ENCODE measurements around the gene U2AF1L4.

U2AF1L4 gene

GRCh38 chr19:35757749-35758608 is 12.8 kb upstream of the U2AF1L4 start, which contains the start of gene PROSER3:
Gene PROSER3 (plus strand): TSS chr19:35758176. CDS start chr19:35758216, 40 bp downstream.
- in situ Hi-C loops (cut with MboI; ENCODE audit: low sequenced_read_pairs), result no loop called here

DNA sequence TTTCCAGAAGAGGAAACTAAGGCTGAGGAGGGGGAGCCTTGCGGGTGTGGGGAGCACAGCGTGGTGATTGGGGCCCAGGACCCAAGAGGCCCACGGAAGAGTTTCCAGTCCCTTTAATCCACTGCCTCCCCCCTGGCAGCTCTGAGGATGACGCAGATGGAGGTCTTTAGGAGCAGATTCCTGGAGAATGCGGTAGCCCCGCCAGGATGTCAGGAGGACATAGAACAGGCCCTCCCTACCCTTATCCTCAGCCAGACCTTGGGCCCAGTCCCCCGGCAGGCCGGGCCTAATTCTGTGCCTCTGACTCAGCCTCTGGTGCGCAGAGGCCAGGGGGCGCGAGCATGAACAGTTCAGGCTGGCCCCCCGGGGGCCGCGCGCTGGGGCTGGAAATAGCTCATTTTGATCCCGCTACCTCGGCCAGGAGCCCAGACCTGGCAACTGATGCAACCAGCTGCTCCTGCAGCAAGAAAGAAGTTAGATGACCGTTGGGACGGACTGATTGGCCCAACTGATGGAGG is 12.1 kb upstream of the U2AF1L4 start:
- in situ Hi-C loops (cut with MboI; ENCODE audit: low sequenced_read_pairs), result no loop called here

DNA sequence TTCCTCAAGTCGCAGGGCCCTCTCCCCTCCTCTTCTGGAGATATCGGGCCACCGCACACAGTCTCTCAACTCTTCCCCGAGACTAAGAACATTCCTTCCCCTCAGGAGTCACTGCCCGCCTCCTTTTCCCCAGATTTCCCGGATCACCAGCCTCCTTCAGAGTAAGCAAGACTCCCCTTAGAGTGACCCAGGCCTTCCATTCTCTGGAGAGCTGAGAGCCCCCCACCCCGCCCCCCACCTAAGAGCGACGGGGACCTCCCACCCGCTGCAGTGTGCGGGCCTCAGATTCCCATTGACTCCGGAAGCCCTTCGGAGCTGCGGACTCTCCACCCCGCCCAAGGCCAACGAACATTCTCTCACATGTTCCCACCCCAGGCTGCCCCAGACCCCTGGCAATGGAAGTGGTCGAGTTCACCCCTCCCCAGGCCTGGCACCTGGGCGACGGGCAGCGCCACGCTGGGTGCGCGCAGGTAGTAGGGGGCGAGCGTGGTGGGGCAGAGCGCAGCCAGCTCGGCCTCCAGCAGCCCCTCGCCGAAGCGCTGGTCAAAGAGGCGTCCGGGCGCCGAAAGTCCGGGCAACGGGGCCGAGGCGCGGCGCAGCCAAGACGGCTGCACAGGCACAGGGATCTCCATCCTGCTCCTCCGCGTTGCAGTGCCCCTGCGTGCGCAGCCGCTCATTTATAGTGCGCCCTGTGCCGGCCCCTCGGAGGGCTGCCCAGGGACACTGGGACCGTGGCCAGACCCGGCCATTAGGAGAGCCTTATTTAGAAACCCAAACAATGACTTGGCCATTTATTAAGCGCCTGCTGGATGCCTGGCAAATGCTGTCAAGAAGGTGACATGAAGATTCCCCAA is 11.4 kb upstream of the U2AF1L4 start, which contains the start of gene HSPB6:
HSPB6 (minus strand) TSS at position 653 of the 854 bp plus-strand sequence; CDS start at position 632, 21 bp downstream.
- in situ Hi-C loops (cut with MboI; ENCODE audit: low sequenced_read_pairs), result no loop called here

DNA sequence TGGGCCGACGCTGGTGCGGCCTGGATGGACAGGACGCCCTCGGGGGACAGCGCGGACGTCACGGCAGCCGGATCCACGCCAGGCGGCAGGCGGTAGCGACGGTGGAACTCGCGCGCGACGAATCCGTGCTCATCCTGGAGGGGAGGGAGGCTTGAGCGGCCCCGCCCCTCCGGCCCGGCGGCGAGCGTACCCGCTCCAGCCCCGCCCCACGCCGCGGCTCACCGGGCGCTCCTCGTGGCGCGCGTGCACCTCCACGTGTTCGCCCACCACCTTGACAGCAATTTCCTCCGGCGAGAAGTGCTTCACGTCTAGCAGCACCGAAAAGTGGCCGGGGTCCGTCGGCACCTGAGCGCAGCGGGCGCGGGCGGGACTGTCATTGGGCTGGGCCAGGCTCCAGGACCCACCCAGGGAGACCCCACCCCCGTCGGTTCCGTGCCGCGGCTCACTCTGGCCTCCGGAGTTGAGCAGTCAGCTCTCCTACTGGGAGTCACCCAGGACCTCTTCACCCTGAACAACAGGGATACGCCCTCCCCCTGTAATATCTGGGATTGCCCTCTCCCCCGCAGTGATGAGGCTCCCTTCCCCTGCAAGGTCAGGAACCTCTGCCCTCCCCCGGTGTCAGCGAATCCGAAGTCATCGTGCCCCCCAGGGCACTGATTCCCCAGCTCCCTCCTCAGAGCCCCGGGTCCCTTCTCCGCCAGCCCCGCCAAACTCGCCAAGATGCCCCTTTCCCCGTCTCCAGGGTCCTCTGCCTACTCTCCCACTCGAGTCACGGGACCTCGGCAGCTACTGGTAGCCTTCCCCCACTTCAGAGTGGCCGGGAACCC is 10.5 kb upstream of the U2AF1L4 start:
- in situ Hi-C loops (cut with MboI; ENCODE audit: low sequenced_read_pairs), result no loop called here

- in situ Hi-C loops (cut with MboI; ENCODE audit: low sequenced_read_pairs), result no loop called here
Measured at GRCh38 chr19:35755131-35755549, 9.9 kb upstream of the U2AF1L4 start.

DNA sequence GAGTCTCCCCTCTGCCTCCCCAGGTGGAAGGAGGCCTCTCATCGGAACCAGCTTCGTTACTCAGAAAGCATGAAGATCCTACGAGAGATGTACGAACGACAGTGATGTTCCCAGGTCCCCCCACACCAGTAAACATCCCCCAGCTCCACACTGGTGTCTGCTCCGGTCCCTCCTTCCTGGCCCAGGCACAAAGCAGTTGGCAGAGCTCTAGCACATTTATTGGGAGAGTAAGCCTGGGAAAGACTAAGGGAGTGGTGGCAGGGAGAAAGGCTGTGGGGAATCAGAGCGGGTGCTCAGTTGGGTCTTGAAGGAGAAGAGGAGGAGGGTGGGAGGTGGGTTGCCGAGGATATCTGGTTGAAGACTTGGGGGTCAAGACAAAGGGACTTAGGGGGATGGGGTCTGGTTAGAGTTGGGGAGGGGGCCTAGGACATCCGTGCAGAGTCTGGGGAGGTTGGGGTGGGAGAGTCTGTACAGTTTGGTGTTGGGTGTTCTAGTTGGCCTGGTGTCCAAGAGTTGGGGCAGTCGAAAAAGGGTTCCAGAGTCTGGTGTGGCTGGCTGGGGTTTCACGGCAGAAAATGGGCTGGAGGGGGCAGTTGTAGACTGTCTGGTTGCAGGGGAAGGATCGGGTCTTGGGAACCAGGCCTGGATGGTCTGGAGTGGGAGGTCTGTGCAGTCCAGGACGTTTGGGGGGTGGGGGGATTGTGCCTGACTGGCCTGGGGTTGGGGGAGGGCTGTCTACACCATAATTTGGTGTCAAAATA is 9.3 kb upstream of the U2AF1L4 start:
- in situ Hi-C loops (cut with MboI; ENCODE audit: low sequenced_read_pairs), result no loop called here

GRCh38 chr19:35753634-35754369 is 8.6 kb upstream of the U2AF1L4 start:
- in situ Hi-C loops (cut with MboI; ENCODE audit: low sequenced_read_pairs), result no loop called here

GRCh38 chr19:35752746-35753350 is 7.6 kb upstream of the U2AF1L4 start:
- in situ Hi-C loops (cut with MboI; ENCODE audit: low sequenced_read_pairs), result no loop called here

DNA sequence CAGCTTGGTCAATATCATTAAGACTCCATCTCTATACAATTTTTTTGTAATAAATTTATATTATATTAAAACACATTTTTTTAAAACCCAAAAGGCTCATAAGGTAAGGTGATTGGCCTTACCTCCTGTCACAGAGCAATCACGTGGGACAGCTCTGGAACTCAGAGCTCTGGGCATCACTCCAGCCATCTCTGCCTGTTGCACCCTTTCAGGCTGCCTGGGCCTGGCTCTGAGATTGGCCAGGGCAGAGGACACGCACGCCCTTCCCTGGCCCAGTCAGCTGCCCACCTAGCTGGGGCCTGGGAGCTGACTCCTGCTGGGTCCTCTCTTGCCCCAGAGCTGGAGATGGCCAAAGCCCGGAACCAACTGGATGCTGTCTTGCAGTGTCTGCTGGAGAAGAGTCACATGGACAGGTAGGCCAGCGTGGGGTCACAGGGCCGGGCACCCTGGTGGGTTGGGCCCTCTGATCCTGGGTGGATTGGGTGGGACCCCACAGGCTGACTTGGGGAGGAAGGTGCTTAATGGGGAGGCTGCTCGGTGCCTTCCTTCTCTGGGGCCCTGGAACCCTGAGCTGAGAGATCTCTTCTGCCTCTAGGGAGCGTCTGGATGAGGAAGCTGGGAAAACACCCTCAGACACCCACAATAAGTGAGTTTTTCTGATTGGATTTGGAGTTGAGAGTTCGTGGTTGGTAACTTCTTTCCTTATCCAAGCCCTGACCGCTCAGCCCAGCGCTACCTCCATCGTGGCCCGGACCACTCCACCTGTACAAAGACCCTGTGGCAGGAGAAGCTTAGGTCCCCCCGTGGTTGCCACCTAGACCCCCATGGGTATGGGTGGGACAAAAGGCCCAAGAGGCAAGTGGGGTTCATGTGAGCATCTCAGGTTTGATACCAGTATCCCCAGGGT is 6.9 kb upstream of the U2AF1L4 start:
- in situ Hi-C loops (cut with MboI; ENCODE audit: low sequenced_read_pairs), result no loop called here

DNA sequence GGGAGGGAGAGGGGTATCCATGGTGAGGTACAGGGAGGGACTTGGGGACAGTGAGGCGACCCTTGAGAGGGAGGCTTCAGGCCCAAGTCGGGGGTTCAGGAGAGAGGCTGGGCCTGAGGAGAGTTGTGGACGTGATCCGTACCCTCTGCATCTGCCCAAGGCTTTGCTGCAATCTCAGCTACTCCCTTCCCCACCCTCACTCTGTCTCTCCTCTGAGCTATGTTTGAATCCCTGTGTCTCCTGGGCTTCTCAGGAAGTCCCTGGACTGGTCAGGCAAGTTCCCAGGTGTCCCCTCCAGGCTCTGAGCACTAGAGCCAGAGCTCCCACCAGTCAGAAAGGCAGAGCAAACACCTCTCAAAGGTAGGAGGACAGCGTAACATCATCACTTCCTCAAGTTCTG is 4.9 kb upstream of the U2AF1L4 start:
- in situ Hi-C loops (cut with MboI; ENCODE audit: low sequenced_read_pairs), result no loop called here

- in situ Hi-C loops (cut with MboI; ENCODE audit: low sequenced_read_pairs), result no loop called here
Measured at GRCh38 chr19:35748106-35749020, 3.1 kb upstream of the U2AF1L4 start, which contains the start of gene LIN37. Gene LIN37 (plus strand): TSS chr19:35748576. CDS start chr19:35748725, 149 bp downstream.

DNA sequence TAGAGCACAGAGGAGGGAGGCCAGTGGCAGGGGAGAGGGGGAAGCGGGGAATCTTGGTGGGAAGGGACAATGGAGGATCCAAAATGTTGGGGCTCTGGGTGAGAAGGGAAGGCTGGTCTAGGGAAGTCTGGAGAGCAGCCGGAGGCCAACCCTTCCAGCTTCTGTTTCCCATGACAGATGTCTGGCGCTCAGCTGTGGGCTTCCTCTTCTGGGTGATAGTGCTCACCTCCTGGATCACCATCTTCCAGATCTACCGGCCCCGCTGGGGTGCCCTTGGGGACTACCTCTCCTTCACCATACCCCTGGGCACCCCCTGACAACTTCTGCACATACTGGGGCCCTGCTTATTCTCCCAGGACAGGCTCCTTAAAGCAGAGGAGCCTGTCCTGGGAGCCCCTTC is 1.3 kb upstream of the U2AF1L4 start:
- in situ Hi-C loops (cut with MboI; ENCODE audit: low sequenced_read_pairs), result no loop called here

GRCh38 chr19:35746087-35746462 is 857 bp upstream of the U2AF1L4 start:
- in situ Hi-C loops (cut with MboI; ENCODE audit: low sequenced_read_pairs), result no loop called here

- in situ Hi-C loops (cut with MboI; ENCODE audit: low sequenced_read_pairs), result no loop called here
Measured at GRCh38 chr19:35744430-35745327, 539 bp downstream of the U2AF1L4 start.

- in situ Hi-C loops (cut with MboI; ENCODE audit: low sequenced_read_pairs), result no loop called here
Measured at GRCh38 chr19:35743640-35744429, 1.4 kb downstream of the U2AF1L4 start.

All from hTERT RPE-1 (cell line).